GM18951 (cell line): ENCODE results near the gene APBA1.

ENCODE experiments used
- POLR2A ChIP-seq: IDR thresholded peaks from 4 replicates; pipeline ENCODE4 v1.6.1; 2011; ENCODE audit warnings: mild to moderate bottlenecking; ENCODE audit not compliant: insufficient read length, insufficient read depth; ENCODE audit errors: extremely low read depth
- in situ Hi-C: fragments of 300-500 bp; cut with MboI; formaldehyde crosslinking; loops from one replicate; pipeline ENCODE4 v1.12.0; 2022; ENCODE audit warnings: low sequenced_read_pairs, mixed read lengths, inconsistent platforms; ENCODE audit not compliant: unreplicated experiment

The APBA1 gene

DNA sequence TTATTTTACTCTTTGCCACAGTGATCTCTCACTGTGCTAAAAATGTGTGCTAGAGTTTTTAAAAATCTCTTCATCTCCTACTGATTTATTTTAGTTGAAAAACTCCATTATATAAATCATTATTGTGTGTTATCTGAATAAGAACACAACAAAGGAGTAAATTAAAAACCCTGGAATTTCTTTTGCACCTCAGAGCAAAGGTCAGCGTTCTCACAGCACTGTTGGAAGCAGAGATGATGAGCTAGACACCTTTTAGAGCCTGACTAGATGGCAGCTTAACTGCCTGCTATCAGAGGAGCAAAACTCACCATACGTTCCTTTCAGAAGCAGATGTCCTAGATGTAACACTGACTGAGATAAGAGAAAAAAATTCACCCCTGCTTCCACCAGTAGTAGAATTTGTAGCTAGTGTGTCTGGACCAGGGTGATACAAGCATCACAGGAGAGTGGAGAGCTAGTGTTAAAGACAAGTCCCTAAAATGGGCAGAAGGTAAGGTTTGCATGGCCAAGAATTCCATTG lies 200.0 kb downstream of the APBA1 start:
- no peak for TF ChIP-seq POLR2A
- in situ Hi-C loops: no loop called here

DNA sequence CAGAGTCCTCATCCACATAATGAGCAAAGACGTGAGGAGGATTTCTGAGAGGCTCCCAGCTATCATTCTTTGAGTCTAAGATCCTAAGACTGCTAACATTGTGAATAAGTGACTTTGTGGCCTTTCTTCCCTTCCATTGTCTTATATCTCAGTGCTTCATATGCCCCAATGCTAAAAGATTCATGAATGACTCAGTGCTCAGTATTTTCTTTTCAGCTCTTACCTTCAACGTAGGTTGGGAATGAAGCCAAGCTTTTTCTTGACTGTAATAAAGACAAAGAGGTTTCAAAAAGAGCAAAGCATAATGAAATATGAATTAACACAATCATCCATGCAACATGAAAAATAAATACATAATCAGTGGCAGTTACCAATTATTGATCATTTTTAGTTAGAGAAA lies 200.7 kb downstream of the APBA1 start:
- no peak for TF ChIP-seq POLR2A
- in situ Hi-C loops: no loop called here

DNA sequence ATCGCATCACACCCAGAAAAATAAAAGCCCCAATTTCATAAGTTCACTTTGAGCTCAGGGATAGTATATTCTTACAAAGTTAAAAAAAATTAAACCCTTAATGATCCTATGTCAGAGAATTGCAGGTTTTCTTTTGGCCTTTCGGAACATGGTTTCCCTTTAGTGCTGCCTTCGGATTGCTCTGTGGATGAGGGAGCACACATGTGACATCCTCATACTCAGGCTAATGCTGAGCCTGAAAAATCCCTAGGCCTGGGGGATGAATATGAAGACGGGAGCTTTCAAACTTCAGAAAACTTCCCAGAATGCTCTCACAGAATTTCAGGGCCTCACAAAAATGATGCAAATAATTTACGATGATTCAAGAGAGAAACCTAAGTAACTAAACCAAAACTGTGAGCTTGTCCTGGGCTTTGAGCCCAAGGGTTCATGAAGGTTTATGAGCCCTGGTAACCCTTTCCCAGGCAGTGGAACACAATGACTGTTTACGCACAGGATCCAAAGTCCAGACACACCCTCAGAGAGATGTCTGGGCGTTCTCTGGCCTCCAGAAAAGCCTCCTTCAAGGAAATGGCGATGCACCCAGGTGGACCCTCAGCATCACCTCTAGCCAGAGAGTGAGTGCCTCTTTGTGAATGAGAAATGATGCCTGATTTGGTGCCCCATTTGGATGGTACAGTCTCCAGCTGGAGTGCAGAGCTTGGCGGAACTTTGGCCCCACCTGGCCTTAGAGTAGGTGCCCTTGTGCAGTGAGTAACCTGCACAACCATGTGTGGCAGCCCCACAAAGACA lies 201.8 kb downstream of the APBA1 start:
- TF ChIP-seq POLR2A: no peak
- in situ Hi-C loops: no loop called here

DNA sequence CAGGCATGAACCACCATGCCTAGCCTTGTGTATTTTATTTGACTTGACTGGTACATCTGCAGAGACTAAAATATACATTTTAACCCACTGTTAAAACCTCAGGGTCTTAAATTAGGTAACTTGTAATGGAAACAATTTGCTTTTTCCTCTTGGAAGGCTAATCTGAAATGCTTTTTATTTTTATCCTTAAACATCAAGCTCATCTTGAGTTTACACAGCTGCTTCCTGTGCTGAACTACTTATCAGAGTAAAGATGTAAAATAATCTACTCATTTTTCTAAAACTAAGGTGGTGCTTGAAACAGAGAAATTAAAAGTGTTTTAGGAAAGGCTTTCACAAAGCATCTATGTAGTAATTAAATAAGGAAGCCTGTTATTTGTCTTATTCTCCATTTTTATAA lies 203.0 kb downstream of the APBA1 start:
- in situ Hi-C loops: no loop called here
- no peak for TF ChIP-seq POLR2A

DNA sequence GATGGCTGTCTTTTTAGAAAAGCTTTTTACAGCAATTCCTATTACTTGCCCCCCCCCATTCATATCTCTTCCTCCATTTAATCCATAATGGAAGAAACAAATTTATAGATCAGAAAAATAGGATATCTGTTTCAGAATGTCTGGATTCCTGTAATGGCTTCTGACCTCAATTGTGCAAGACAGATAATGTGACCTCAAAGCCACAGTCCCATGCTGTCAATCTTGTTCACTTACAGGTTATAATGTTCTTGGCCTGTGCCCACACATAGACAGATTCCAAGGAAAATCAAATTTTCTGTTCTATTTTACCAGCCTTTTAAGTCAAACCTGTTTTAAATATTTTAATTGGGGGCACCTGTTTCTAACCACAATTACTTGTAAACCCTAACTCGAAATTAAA lies 203.8 kb downstream of the APBA1 start:
- TF ChIP-seq POLR2A: no peak
- in situ Hi-C loops: no loop called here

DNA sequence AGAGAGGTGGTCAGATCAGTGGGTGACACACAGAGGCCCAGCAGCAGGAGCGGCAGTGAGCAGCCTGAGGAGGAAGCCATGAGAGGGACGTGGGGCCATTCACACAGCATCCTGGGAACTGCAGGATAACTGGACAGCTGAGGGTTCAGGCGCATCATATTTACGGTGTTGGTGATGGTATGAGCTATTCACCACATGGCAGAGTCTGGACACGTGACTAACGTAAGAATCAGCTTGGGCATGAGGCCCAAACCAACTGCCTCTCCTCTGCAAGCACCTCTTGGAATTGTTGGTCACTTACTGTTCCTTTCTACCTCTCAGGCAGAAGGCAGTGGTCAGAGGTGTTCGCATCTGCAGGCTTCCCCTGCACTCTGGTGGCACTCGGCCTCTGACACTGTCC lies 206.0 kb downstream of the APBA1 start:
- no peak for TF ChIP-seq POLR2A
- in situ Hi-C loops: no loop called here

DNA sequence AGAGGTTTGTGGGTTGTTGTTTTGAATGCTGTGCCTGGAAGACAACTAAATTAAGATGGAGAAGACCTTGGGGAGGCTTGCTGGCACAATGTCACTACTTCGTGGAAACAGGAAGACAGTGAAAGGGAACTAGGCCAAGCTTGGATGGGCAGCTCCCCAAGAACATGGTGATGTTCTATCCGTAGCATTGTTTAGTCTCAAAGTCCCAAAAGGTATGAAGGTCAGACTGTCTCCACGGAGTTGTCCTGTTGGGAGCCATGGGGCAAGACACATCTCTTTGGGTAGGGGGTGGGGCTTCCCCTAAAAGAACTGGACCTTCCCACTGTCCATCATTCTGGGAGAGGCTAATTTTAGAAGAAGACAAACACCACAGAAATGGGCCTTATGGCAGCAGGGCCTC lies 206.7 kb downstream of the APBA1 start:
- no peak for TF ChIP-seq POLR2A
- in situ Hi-C loops: no loop called here

DNA sequence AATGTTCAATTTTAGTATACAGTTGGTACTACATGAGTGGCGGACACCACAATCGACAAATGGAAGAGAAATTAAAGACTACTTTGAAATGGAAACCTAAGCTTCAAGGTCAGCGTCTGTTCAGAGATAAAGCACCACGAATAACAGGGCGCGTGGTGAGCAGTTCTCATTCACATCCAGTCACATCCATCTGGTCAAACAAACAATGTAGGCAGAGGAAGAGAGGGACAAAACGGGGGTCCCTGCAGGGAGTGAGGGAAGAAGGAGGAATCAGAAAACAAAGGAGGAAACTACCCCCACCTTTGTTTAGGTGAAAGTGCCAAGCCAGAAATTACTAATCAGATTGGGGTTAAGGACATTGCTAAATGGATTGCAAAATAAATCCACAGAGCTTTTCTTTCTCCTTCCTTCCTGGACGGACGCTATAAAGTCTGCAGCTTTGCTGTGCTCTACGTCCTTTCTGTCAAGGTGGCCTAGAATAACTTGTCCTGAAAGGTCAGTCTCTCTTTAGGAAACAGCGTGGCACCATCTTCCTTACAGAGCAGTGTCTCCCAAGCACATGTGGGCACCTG lies 208.6 kb downstream of the APBA1 start:
- TF ChIP-seq POLR2A: no peak
- in situ Hi-C loops: no loop called here

DNA sequence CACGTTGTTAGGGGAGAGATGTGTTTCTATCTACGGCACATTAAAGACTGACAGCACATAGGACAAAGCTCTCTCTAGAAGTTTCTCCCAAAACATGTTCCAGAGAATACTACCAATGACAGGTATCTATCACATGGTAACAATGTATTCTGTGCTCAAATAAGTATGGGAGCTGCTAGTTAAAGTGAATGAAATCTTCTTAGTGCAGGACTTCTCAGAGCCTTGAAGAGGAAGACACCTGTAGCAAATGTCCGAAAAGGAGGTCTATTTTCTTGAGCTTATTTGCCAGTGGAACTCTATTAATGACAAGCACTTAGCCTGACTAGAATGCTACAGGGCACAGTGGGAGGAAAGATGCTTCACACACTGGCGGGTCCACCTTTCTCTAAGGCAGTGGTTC lies 209.8 kb downstream of the APBA1 start:
- TF ChIP-seq POLR2A: no peak
- in situ Hi-C loops: no loop called here

DNA sequence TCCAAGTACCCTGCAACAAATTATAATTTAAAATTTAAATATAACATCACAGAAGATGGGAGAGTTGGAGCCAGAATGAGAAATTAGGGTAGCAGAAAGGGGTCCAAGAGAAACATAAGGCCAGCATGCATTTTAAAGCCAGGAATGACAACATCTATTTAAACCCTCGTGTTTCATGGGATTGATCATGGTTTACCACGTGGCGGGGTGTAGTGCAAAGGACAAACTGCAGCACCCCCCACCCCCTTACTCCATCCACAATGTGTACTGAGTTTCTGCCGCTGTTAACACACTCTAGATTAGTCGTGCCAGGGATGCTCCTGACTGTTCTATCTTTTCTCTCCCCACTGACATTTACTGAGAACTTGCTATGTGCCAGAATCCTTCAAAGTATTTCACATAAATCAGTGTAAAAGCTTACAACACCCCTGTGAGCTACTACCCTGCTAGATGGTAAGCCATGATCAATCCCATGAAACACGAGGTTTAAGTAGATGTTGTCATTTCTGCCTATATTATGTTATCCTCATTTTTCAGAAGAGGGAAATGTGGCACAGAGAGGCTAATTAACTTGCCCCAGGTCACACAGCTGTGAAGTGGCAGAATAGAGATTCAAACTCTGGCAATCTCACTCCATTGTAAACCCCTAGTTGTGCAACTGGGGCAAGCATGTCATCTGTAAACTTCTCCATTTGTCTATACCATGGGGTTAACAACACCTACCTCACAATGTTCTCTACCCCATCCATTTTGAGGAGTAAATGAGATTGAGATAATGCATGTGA lies 210.9 kb downstream of the APBA1 start:
- no peak for TF ChIP-seq POLR2A

DNA sequence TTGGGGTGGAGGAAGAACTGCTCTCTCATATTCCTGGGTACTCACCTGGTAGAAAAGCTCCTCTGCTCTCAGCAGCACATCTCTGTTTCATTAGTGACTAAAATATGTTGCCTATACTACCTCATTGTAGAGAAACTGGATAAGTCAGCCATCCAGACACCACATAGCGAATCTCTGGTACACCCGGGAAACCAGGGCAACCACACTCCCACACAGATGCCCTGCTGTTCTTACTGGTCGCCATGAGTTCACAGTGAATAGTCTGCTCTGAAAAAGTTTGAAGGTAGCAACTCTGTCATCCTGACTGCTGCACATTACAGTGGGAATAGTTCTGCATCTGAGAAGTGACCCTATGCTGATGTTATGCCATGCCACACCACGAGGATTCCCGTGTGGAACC lies 212.2 kb downstream of the APBA1 start:
- in situ Hi-C loops: no loop called here
- no peak for TF ChIP-seq POLR2A

More for the DNA sequence above, 210.9 kb downstream of the APBA1 start:
- in situ Hi-C loops: no loop called here

DNA sequence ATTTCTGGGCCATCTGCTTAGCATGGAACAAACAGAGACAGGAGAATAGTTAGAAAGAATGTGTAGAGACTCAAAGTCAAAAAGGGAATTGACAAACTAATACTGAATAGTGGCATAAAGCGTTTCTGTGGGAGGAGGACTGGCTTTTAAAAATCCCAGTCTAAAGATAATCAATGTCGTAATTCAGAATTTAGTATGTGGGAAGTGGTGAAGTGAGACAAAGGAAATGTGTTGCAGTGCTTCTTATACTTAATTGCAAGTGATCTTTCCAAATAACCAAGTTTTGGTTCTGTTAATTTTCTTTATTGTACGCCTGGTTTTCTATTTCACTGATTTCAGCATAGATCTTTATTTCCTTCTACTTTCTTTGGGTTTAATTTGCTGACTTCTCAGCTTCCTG lies 214.0 kb downstream of the APBA1 start:
- TF ChIP-seq POLR2A: no peak
- in situ Hi-C loops: no loop called here

DNA sequence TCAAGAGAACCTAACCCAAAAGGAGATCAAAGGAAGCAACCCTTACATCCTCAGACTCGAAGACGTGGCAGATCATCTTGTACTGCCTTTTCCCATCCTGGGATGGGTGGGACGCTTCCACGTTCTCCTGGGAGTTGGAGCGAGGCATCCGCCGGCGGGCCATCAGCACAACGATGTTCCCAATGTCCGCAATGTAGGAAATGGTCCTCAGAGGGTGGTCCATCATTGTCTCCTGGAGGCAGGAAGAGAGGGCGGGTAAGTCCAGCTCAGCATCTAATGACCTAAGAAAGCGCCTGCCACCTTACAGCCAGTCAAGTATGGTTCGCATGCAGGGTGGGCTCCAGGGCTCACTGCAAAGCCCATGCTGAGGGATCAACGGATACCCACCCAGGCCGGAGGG lies 216.0 kb downstream of the APBA1 start:
- in situ Hi-C loops: no loop called here
- TF ChIP-seq POLR2A: no peak

DNA sequence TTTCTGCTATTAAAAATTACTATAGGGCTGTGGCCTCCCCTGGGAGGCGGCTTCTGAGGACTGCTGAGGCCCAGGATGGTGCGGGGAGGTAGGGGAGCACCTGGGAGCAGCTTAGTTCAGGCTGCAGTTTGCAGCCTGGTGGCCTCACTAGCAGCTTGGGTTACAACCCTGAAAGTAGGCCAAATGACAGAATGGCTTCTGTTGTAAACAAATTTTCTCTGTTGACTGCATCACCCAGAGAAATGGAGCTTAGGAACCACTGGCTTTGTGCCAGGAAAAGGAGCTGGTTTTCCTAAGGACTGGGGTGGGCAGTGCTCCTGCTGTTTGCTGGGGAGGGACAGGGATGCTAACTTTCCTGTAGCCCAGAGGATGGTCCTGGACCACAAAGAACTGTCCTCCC lies 216.9 kb downstream of the APBA1 start:
- TF ChIP-seq POLR2A: no peak
- in situ Hi-C loops: no loop called here

DNA sequence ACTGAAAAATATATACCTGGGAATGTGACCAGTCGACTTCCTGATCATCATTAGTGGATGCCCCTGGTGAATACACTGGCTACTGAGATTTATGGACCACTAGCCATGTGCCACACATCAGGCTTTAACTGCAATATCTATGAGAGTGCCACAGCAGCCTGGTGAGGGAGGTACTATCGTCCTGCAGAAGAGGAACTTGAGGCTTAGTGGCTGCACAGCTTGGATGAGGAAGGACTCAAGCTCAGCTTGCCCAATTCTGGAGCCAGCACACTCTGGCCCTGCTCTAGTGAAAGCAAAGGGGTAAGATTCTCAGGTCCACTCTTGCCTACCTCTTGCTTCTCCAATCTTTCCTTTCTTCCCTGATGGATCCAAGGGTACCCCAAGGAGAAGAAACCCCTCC lies 217.8 kb downstream of the APBA1 start:
- TF ChIP-seq POLR2A: no peak
- in situ Hi-C loops: no loop called here
